LNCaP clone FGC (cell line): ENCODE data around the gene PLEKHA7.

Source experiments
- DNase-seq: peaks from one replicate; pipeline ENCODE4 v3.0.0-alpha.2; 2011; ENCODE audit warnings: low read depth
- H3K4me3 ChIP-seq: 2 replicates; pipeline ENCODE4 v1.5.1; 2011; ENCODE audit warnings: mild to moderate bottlenecking, low read depth, low read length, control low read depth
- CTCF ChIP-seq: IDR thresholded peaks from 2 replicates; pipeline ENCODE4 v1.5.1; 2012; ENCODE audit warnings: mild to moderate bottlenecking; ENCODE audit not compliant: control insufficient read depth, insufficient read depth; ENCODE audit errors: extremely low read depth

PLEKHA7 gene

DNA sequence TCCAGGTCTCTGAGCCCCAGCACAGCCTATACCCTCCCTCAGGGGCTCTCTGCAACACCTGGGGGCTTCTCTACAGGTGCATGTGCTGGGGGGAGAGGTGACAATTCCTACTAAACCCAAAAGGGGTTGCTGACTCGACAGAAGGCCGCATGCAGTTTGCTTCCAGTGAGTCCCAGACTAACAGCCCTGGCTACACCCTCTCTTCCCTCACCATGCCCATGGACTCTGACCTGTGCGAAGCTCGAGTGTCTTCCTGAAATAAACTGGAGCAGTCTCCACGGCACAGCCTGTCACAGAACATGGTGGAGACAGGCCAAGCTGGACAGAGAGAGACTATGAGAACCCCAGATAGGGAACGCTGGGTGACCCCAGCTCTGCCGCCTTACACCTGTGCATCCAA lies 16.6 kb downstream of the PLEKHA7 start:
- no peak for DNase-seq
- no peak for TF ChIP-seq CTCF

GRCh38 chr11:16993495-16993894 lies 20.7 kb downstream of the PLEKHA7 start:
- no peak overlapping the region for H3K4me3 ChIP-seq
- DNase-seq, result no peak
- no peak for TF ChIP-seq CTCF

More for the DNA sequence above, 16.6 kb downstream of the PLEKHA7 start:
- no peak overlapping the region for H3K4me3 ChIP-seq

- TF ChIP-seq CTCF, result no peak
- DNase-seq, result no peak
- no peak overlapping the region for H3K4me3 ChIP-seq
Observed at GRCh38 chr11:16992846-16993245, 21.4 kb downstream of the PLEKHA7 start.

GRCh38 chr11:16989554-16989953 lies 24.7 kb downstream of the PLEKHA7 start:
- no peak for TF ChIP-seq CTCF
- no peak for DNase-seq
- H3K4me3 ChIP-seq, result no peak overlapping the region

- peak overlapping the region; percentile 39 for H3K4me3 ChIP-seq
- TF ChIP-seq CTCF, result no peak
- peak; percentile 86 for DNase-seq
Observed at GRCh38 chr11:16987205-16987568, 27.0 kb downstream of the PLEKHA7 start.

GRCh38 chr11:16986434-16987204 lies 27.6 kb downstream of the PLEKHA7 start:
- DNase-seq, result peak; percentile 69
- peak overlapping the region; percentile 28 for H3K4me3 ChIP-seq
- no peak for TF ChIP-seq CTCF

DNA sequence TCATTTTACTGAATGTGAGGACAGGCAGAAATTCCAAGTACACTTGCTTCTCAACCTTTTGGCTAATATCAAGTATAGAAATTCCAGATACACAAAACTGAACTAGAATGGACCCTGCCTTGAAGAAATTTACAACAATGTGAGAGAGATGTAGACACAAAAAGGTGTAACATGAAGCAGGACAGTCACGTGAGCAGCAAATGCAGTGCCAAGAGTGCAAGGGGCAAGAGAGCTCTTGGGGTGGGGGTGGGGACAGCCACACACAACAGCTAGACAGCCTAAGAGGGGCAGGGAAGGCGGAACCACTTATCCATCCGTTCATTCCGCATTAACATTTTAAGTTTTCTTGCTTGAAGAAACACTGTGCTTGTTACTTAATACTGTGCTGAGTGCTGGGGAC lies 28.9 kb downstream of the PLEKHA7 start:
- H3K4me3 ChIP-seq, result no peak overlapping the region
- no peak for DNase-seq
- TF ChIP-seq CTCF, result no peak
